H9 (cell line): Measurements from ENCODE around the gene CLCNKB. TPM values are rescaled to one million over a fixed set of nuclear protein-coding genes. Genes with fewer than 3 reads are reported as not detected.

ENCODE experiments used
- DNase-seq: peaks from one replicate; pipeline ENCODE4 v3.0.0-alpha.2; 2017
- H2AFZ ChIP-seq: one replicate; pipeline ENCODE4 v1.6.1; 2013; ENCODE audit warnings: mild to moderate bottlenecking, low read length, control low read depth, moderate library complexity
- H2AK5ac ChIP-seq: 2 replicates; pipeline ENCODE4 v1.6.1; 2013; ENCODE audit warnings: low read length, control low read depth, mixed read lengths; ENCODE audit not compliant: insufficient read length
- H2BK120ac ChIP-seq: one replicate; pipeline ENCODE4 v1.6.1; 2013; ENCODE audit warnings: low read depth, mild to moderate bottlenecking, low read length, control low read depth, inconsistent platforms; ENCODE audit not compliant: poor library complexity, severe bottlenecking
- H2BK12ac ChIP-seq: 2 replicates; pipeline ENCODE4 v1.6.1; 2013; ENCODE audit warnings: low read length, control low read depth, mixed read lengths, low read depth; ENCODE audit not compliant: insufficient read length
- H2BK15ac ChIP-seq: 2 replicates; pipeline ENCODE4 v1.6.1; 2013; ENCODE audit warnings: low read depth, low read length, control low read depth
- H2BK20ac ChIP-seq: one replicate; pipeline ENCODE4 v1.6.1; 2013; ENCODE audit warnings: low read depth, mild to moderate bottlenecking, low read length, control low read depth, inconsistent platforms; ENCODE audit not compliant: poor library complexity, severe bottlenecking
- H2BK5ac ChIP-seq: 2 replicates; pipeline ENCODE4 v1.6.1; 2013; ENCODE audit warnings: low read length, control low read depth, mixed read lengths; ENCODE audit not compliant: insufficient read length
- H3K14ac ChIP-seq: 2 replicates; pipeline ENCODE4 v1.6.1; 2013; ENCODE audit warnings: low read length, control low read depth; ENCODE audit not compliant: insufficient read depth
- H3K18ac ChIP-seq: 2 replicates; pipeline ENCODE4 v1.6.1; 2013; ENCODE audit warnings: low read depth, mild to moderate bottlenecking, mixed read lengths, low read length, control low read depth; ENCODE audit not compliant: insufficient read length
- H3K23ac ChIP-seq: 2 replicates; pipeline ENCODE4 v1.6.1; 2013; ENCODE audit warnings: low read length, control low read depth, mixed read lengths, low read depth; ENCODE audit not compliant: insufficient read length
- H3K23me2 ChIP-seq: 2 replicates; pipeline ENCODE4 v1.6.1; 2013; ENCODE audit warnings: low read depth, mild to moderate bottlenecking, mixed read lengths, low read length, control low read depth; ENCODE audit not compliant: insufficient read length, poor library complexity, severe bottlenecking
- H3K27ac ChIP-seq: 2 replicates; pipeline ENCODE4 v1.5.1; 2013; ENCODE audit warnings: low read length, control low read depth, mixed read lengths, low read depth; ENCODE audit not compliant: insufficient read length
- H3K27me3 ChIP-seq: 2 replicates; pipeline ENCODE4 v1.6.1; 2013; ENCODE audit warnings: low read length, control low read depth, inconsistent platforms; ENCODE audit not compliant: insufficient read depth
- H3K4ac ChIP-seq: 2 replicates; pipeline ENCODE4 v1.6.1; 2013; ENCODE audit warnings: low read depth, mild to moderate bottlenecking, control low read depth, inconsistent platforms, low read length, moderate library complexity
- H3K4me1 ChIP-seq: 2 replicates; pipeline ENCODE4 v1.6.1; 2013; ENCODE audit warnings: low read length, control low read depth, inconsistent platforms; ENCODE audit not compliant: insufficient read depth
- H3K4me2 ChIP-seq: 2 replicates; pipeline ENCODE4 v1.6.1; 2013; ENCODE audit warnings: low read length, control low read depth, mixed read lengths; ENCODE audit not compliant: insufficient read length, insufficient read depth
- H3K56ac ChIP-seq: 2 replicates; pipeline ENCODE4 v1.6.1; 2013; ENCODE audit warnings: low read depth, mild to moderate bottlenecking, mixed read lengths, low read length, control low read depth; ENCODE audit not compliant: insufficient read length
- H3K79me1 ChIP-seq: 2 replicates; pipeline ENCODE4 v1.6.1; 2013; ENCODE audit warnings: low read depth, mild to moderate bottlenecking, moderate library complexity, low read length, control low read depth, inconsistent platforms; ENCODE audit not compliant: insufficient read depth, poor library complexity, severe bottlenecking
- H3K79me2 ChIP-seq: 2 replicates; pipeline ENCODE4 v1.6.1; 2013; ENCODE audit warnings: low read length, control low read depth, inconsistent platforms; ENCODE audit not compliant: insufficient read depth
- H3K9ac ChIP-seq: 2 replicates; pipeline ENCODE4 v1.6.1; 2013; ENCODE audit warnings: low read length, control low read depth, mixed read lengths; ENCODE audit not compliant: insufficient read length; ENCODE audit errors: extremely low read depth
- H3K9me3 ChIP-seq: one replicate; pipeline ENCODE4 v1.6.1; 2013; ENCODE audit warnings: low read depth, low read length, inconsistent platforms; ENCODE audit not compliant: control insufficient read depth
- H3T11ph ChIP-seq: one replicate; pipeline ENCODE4 v1.6.1; 2013; ENCODE audit warnings: mild to moderate bottlenecking, low read length, control low read depth, inconsistent platforms
- H4K20me1 ChIP-seq: one replicate; pipeline ENCODE4 v1.6.1; 2013; ENCODE audit not compliant: control insufficient read depth, insufficient read length, insufficient read depth
- H4K5ac ChIP-seq: 2 replicates; pipeline ENCODE4 v1.6.1; 2013; ENCODE audit warnings: low read depth, mild to moderate bottlenecking, mixed read lengths, low read length, control low read depth; ENCODE audit not compliant: insufficient read length
- H4K8ac ChIP-seq: replicated peaks from 2 replicates; pipeline ENCODE4 v1.6.1; 2013; ENCODE audit warnings: low read length, control low read depth, mixed read lengths, low read depth; ENCODE audit not compliant: insufficient read length
- H4K91ac ChIP-seq: 2 replicates; pipeline ENCODE4 v1.6.1; 2013; ENCODE audit warnings: low read depth, mild to moderate bottlenecking, moderate library complexity, mixed read lengths, low read length, control low read depth; ENCODE audit not compliant: insufficient read length
- H3K27ac Mint-ChIP-seq, 3 experiments: 2 replicates in 2 of 3; 3 replicates in 1 of 3; pipeline ENCODE4 v1.8.0; 2020 to 2021; ENCODE audit warnings: mixed read lengths in 3 of 3, mild to moderate bottlenecking in 1 of 3, moderate library complexity in 1 of 3
- H3K27me3 Mint-ChIP-seq: 2 replicates; pipeline ENCODE4 v1.8.0; 2021; ENCODE audit warnings: low read depth, mild to moderate bottlenecking, moderate library complexity, mixed read lengths
- H3K36me3 Mint-ChIP-seq, 3 experiments: 2 replicates in 2 of 3; 3 replicates in 1 of 3; pipeline ENCODE4 v1.8.0; 2020 to 2021; ENCODE audit warnings: low read depth in 3 of 3, mixed read lengths in 3 of 3; ENCODE audit not compliant: insufficient read depth in 1 of 3
- H3K4me1 Mint-ChIP-seq, 2 experiments: 2 replicates each; pipeline ENCODE4 v1.8.0; 2020; ENCODE audit warnings: mixed read lengths in 2 of 2
- H3K4me3 Mint-ChIP-seq, 2 experiments: 2 replicates in 1 of 2; 3 replicates in 1 of 2; pipeline ENCODE4 v1.8.0; 2020 to 2021; ENCODE audit warnings: mild to moderate bottlenecking in 2 of 2, mixed read lengths in 2 of 2, moderate library complexity in 1 of 2
- H3K9me3 Mint-ChIP-seq, 2 experiments: 2 replicates in 1 of 2; 3 replicates in 1 of 2; pipeline ENCODE4 v1.8.0; 2020; ENCODE audit warnings: mild to moderate bottlenecking in 2 of 2, mixed read lengths in 2 of 2, moderate library complexity in 1 of 2
- WGBS: extraction: QIAGEN DNeasy Blood & Tissue Kit; methylation state at CpG from one replicate; pipeline ENCODE4 v1.1.7; 2013; ENCODE audit warnings: missing lambda C conversion rate, low lambda C conversion rate, mixed read lengths; ENCODE audit not compliant: insufficient read length; ENCODE audit errors: extremely low coverage; 5-methylcytosine and 5-hydroxymethylcytosine counted together
- total RNA-seq: library from RNA; stranded (reverse); gene quantifications from 2 replicates; pipeline ENCODE4 v1.2.1, GENCODE V29; 2021
- TF ChIP-seq, protein P1 (sequence below): fragments of 200-600 bp; sonication (generic); conservative IDR thresholded peaks from 3 replicates; pipeline ENCODE4 v1.8.0; 2021; ENCODE audit warnings: antibody characterized with exemption, mild to moderate bottlenecking

Gene CLCNKB
- total RNA-seq, 1 experiment from 2014 or later, result 1.7 TPM

DNA sequence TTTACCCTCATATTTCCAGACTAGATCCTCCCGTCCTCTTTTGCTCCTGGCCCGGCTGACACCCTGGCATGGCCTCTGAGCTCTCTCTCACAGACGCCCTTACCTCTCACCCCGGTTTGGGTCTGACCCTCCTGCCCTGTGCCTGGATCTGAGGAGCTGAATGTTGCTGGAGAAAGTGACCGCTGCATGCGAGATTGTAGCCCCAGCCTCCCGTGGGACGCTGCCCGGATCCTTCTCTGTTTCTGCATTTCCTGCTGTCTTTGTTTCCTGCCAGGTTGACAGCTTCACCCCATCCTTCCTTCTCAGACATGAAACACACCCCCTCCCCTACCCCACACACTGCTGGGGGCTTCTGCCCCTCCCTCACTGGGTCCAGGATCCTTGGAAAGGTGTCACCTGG lies 20.3 kb downstream of the CLCNKB start:
- Histone ChIP-seq H3K23ac (no peak overlapping the region), H3K23me2 (no peaks in the 10 kb centered on the region), H3K27ac (no peak overlapping the region), H2BK20ac (no peak overlapping the region), H2AFZ (no peak overlapping the region), H2BK15ac (no peak overlapping the region), H3T11ph (no peak overlapping the region), H3K79me2 (no peaks in the 10 kb centered on the region), H4K8ac (no peak overlapping the region), H4K5ac (no peak overlapping the region), H3K9ac (no peak overlapping the region), H3K14ac (no peak overlapping the region), H3K4me1 (peaks cover 3% of the 10 kb centered on the region; the same call in 1 of the 2 replicates), H2BK12ac (no peak overlapping the region), H3K56ac (no peak overlapping the region), H4K20me1 (no peaks in the 10 kb centered on the region), H3K4ac (no peak overlapping the region), H2BK5ac (no peak overlapping the region), H3K4me2 (no peak overlapping the region), H3K18ac (no peak overlapping the region), H3K79me1 (no peaks in the 10 kb centered on the region), H2BK120ac (no peak overlapping the region), H2AK5ac (no peak overlapping the region), H4K91ac (no peak overlapping the region), H3K27me3 (no peaks in the 10 kb centered on the region), H3K9me3 (no peaks in the 10 kb centered on the region)
- H3K4me1 Mint-ChIP-seq, result peaks cover 33 to 44% of the 10 kb centered on the region in 2 experiments
- no peaks in the 10 kb centered on the region for H3K36me3 Mint-ChIP-seq
- no peaks in the 10 kb centered on the region for H3K9me3 Mint-ChIP-seq
- WGBS, result no CpG with 5 or more reads among the region's 9 CpGs
- H3K27ac Mint-ChIP-seq, result peak overlapping the region in 2 of 3 experiments; percentile 28 to 40; a peak in 1 of 7 replicates
- peaks cover 28% of the 10 kb centered on the region for H3K27me3 Mint-ChIP-seq
- H3K4me3 Mint-ChIP-seq, result no peak overlapping the region
- DNase-seq, result no peak
- TF ChIP-seq, protein P1, sequence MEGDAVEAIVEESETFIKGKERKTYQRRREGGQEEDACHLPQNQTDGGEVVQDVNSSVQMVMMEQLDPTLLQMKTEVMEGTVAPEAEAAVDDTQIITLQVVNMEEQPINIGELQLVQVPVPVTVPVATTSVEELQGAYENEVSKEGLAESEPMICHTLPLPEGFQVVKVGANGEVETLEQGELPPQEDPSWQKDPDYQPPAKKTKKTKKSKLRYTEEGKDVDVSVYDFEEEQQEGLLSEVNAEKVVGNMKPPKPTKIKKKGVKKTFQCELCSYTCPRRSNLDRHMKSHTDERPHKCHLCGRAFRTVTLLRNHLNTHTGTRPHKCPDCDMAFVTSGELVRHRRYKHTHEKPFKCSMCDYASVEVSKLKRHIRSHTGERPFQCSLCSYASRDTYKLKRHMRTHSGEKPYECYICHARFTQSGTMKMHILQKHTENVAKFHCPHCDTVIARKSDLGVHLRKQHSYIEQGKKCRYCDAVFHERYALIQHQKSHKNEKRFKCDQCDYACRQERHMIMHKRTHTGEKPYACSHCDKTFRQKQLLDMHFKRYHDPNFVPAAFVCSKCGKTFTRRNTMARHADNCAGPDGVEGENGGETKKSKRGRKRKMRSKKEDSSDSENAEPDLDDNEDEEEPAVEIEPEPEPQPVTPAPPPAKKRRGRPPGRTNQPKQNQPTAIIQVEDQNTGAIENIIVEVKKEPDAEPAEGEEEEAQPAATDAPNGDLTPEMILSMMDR, result no peak
